DMS53 treated with DMSO at 0.1 percent for 48 hours (cell line): ENCODE measurements around the gene PIEZO2.

ENCODE experiments used
- DNase-seq: peaks from one replicate; lab custom pipeline; 2025; ENCODE audit not compliant: unreplicated experiment; lab: John Stamatoyannopoulos, UW

Gene PIEZO2

GRCh38 chr18:10755855-10756254 lies 393.5 kb downstream of the PIEZO2 start:
- no peak for DNase-seq

- DNase-seq = no peak
Observed at GRCh38 chr18:10754128-10754527, 395.2 kb downstream of the PIEZO2 start.

- no peak for DNase-seq
Observed at GRCh38 chr18:10752382-10752781, 397.0 kb downstream of the PIEZO2 start.

DNA sequence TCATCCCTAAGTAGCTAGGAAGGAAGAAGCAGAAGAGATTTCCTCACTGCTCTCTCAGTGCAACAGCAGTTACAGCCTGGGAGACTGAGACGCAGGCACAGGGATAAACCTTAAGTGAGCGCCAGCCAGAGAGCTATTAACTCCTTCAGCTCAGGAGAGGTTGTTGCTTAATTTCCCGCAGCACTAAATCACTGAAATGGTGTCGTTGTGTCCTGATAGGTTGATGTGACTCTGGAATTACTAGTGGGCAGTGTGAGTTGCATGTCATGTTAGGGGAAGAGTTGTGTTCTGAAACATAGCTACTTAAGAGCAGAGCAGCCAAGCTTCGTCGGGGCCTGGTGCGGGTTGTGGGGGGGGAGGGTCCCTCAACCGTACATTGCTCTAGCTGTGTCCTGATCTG lies 397.7 kb downstream of the PIEZO2 start:
- DNase-seq = no peak

DNA sequence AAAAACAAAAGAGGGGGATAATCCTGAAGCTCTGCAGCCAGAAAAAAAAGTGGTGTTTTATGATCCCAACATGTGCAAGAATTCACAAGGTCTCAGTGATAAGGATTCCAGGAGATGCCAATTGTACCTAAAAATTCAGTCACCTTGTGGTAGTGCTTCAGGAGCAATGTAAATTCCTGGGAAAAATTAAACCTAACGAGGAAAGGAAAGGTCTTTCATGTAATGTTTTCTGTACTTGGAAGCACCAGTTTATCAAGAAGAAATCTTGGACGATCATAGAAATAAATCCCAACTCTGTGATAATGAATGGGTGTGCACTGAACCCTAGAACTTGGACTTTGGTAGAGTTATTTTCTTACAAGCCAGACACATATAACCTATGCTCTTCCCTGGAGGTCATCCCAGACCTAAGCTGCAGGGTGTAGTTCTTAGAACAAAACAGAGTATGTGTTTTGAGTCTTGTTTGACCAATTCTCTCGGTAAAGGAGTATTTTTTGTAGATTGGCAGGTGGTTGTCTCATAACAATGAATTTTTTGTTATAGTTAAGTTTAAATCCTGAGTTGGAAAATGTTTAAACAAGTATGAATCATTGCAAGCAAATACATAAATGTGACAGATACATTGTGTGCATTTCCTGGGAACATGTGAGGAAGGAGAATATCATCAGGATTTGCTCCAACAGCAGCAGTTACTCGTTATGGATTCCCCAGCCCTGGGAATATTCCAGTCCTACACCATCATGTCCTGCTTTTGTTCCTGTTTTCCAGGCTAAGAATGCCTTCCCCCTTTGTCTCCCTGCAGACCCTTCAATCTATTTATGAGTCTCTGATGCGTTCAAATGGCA lies 399.0 kb downstream of the PIEZO2 start:
- peak; percentile 24 for DNase-seq

DNA sequence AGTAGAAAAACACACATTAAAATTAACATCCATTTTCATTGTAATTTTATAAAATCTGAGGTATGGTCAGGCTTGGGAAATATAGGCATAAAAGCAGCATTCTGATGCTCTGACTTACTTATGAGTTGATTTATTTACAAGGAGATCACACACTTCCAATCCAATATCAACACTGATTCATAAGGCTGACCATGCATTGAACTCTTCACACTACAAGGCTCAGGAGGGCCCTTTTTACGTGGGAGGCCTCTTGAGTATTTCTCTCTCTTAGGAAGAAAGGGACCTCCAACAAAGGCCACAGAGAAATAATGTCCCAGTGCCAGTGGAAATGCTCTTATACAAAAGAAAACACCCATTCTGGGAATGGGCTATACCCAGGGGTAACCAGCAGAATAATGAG lies 400.7 kb downstream of the PIEZO2 start:
- DNase-seq = no peak

DNA sequence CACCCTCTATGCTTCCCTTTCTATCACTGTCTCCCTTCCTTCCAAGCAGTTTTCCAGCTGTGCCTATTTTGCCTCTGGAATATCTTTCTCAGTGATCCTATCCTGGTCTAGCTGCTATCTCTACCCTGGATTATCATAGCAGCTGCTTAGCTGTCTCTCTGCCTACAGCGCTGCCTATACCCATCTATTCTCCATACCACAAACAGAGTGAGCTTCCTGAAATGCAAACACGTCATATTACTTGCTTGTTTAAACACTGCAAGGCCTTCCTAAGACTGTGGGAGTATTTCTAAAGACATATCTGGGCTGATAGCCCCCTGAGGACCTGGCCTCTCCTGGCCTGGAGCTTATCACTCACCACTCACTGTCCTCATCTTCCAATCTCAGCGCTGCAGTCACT lies 403.4 kb downstream of the PIEZO2 start:
- DNase-seq = no peak

GRCh38 chr18:10745219-10745618 lies 404.1 kb downstream of the PIEZO2 start:
- DNase-seq = no peak

- DNase-seq = no peak
Observed at GRCh38 chr18:10743766-10744165, 405.6 kb downstream of the PIEZO2 start.

DNA sequence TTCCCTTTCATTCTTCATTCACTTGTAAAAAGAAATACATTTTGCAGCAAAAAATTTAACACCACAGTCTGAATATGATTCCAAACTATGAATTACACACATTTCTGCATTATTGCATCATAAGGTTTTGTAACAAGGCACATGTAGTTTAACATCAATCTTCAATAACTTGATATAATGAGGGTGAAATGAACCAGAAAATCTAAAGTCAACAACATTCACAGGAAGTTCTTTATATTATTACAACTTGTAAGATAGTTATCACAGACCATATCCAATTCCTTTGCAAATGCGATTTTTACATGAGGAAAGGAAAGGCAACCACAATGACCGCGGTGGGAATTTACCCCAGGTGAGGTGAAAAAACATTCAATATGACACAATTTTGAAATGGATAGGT lies 410.2 kb downstream of the PIEZO2 start:
- DNase-seq = peak; percentile 62

GRCh38 chr18:10736984-10737383 lies 412.4 kb downstream of the PIEZO2 start:
- no peak for DNase-seq

GRCh38 chr18:10732990-10733389 lies 416.4 kb downstream of the PIEZO2 start:
- no peak for DNase-seq

DNA sequence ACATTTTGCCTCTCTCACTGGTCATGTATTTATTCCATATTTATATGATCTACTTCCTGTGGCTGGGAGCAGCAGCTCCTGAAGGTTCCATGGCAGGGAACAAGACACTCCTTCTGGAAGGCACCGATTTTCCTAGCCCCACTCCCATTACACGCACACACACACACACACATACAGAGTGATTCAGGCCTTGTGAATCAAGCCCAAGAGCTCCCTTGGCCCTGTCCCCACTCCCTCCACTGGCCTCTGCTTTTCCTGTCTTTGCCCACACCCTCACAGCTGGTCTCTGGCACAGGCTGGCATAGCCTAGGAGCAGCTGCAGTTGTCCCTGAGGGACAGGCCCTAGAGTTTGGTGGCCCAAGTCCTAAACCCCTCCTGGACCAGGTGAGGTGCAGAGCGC lies 421.9 kb downstream of the PIEZO2 start:
- DNase-seq = no peak

DNA sequence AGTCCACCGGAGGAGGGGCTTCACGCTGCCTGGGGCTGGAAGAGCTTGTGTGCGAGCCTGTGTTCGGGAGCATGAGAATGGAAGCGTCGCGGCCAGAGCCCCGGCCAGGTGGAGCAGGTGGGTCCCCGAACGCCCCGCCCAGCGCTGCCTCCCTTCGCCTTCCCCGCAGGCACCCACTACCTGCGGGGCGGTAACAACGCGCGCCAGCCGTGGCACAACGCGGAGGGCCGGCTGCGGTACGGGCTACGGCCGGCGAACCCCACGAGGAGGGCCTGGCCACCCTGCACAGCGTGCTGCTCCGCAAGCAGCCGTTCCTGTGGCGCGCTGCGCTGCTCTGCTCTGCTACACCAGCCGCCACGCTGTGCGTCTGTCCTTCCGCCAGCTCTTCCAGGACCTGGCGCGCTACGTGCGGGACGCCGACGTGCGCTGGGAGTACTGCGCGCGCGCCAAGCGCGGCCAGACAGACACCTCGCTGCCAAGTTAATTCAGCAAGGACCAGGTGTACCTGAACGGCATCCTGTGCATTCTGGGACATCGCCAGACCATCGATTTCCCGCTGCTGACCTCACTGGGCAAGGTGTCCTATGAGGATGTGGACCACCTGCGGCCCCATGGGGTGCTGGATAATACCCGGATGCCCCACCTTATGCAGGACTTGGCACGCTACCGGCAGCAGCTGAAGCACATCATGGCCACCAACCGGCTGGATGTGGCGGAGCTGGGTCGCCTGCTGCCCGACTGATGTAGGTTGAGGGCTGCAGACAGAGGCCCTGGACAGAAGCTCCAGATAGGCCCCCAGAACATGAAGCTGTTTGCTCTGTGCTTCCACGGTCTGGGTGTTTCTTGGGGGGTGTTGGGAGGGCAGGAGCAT lies 422.9 kb downstream of the PIEZO2 start:
- DNase-seq = peak; percentile 96

- no peak for DNase-seq
Observed at GRCh38 chr18:10724666-10725065, 424.7 kb downstream of the PIEZO2 start.

DNA sequence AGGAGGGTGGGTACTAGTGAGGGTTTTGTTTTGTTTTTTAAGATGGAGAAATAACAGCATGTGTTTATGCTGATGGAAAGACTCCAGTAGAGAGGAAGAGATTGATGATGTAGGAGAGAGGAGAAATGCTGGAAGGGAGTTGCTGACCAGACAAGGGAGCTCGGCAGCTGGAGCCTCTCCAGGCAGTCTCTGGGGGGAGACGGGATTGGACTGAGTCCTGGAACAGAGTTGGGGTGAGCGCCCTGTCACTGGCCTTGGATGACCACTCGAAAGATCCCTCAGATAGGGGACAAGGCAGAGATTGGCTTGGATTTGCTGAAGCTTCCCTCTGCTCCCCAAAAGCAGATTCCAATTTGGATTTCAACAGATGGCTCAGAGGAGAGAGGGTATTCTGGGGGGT lies 425.9 kb downstream of the PIEZO2 start:
- DNase-seq = no peak

DNA sequence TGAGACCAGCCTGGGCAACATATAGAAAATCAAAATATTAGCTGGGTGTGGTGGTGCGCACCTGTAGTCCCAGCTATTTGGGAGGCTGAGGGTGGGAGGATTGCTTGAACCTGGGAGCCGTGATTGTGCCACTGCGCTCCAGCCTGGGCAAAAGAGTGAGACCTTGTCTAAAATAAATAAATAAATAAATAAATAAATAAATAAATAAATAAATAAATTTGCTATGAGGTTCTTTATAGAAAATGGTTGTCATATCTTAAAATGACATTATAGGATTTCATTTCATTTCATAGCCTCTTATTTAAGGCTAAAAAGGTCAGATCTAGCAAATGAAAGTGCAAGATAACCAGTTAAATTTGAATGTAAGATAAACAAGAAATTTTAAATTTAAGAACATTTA lies 430.6 kb downstream of the PIEZO2 start:
- no peak for DNase-seq

DNA sequence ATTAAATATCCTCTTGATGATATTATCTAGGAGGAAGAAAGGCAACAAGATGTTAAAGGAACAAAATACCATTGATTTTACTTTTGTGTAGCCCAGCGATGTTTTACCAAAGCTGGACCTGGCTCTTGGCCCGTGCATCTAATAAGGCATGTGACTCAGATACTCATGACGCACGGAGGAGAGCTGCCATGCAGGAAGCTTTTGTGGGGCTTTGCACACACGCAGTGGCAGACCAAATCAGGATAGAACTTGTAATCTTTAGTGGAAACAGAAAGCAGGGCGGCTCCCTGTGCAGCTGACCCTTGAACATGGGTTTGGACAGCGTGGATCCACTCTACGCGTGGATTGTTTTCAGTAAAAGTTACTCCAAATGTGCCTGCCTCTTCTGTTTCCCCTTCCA lies 433.6 kb downstream of the PIEZO2 start:
- DNase-seq = no peak

- DNase-seq = no peak
Observed at GRCh38 chr18:10713409-10713808, 436.0 kb downstream of the PIEZO2 start.

GRCh38 chr18:10707294-10707693 lies 442.1 kb downstream of the PIEZO2 start:
- DNase-seq = no peak

DNA sequence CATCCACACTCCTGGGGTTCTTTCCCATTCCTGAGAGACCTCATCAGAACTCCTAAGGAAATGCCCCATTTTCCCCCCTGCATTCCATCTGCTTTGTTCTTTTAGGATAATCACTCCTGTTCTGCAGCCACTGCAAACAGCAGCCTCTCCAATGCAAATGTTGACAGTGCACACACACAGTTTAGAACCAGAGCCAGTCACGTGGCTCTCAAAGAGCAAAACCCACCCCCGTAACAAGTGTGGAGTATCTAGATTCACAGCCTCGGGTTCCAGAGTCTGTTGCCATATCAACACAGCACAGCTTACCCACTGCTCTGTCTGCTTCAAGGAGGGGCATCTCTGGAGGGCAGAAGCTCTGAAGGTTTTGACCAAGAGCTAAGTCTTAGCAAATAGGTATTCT lies 443.6 kb downstream of the PIEZO2 start:
- DNase-seq = no peak

DNA sequence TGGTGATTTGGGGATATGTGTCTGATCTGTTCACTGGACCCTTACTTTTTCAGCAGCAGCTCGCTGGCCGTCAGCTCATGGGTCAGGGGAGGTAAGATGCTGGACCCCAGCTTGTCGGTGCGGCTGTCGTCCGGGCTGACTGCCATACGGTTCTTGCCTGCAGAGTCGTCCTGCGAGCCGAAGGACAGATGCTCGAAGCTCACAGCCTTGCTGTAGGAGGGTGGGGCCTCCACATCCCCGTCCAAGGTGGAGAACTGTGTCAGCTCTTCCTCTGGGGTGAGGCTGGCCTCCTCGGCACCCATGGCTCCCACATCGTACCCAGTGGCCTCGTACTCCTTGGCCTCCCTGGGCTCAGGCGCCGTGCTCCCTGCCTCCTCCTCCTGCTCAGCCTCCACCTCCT lies 444.1 kb downstream of the PIEZO2 start:
- no peak for DNase-seq
